Heart left ventricle (tissue), 16 donors: ENCODE results near the gene ELFN1. TPM values are rescaled to one million over a fixed set of nuclear protein-coding genes. Genes with fewer than 3 reads are reported as not detected.

Experiments used
- ATAC-seq, 4 donors: fragments of 200-7000 bp; cut with Tn5 transposase; one replicate each; pipeline ENCODE4 v1.9.1; 2020 to 2022; ENCODE audit warnings: moderate library complexity in 4 of 4, mild to moderate bottlenecking in 3 of 4, moderate number of reproducible peaks in 1 of 4
- DNase-seq, 5 donors: peaks; one replicate each; pipeline ENCODE4 v3.0.0-alpha.2; 2020
- H3K27ac ChIP-seq, 12 donors: fragments of 200-600 bp; sonication (generic) in 4 of 12; one replicate each; pipeline versions ENCODE4 v1.5.0 to v1.8.0; 2016 to 2022; ENCODE audit warnings: mild to moderate bottlenecking in 2 of 12
- H3K27me3 ChIP-seq, 9 donors: fragments of 200-600 bp; sonication (generic) in 2 of 9; one replicate each; pipeline versions ENCODE4 v1.5.1 to v1.8.0; 2016 to 2022; ENCODE audit warnings: mild to moderate bottlenecking in 3 of 9
- H3K36me3 ChIP-seq, 9 donors: fragments of 200-600 bp; sonication (generic) in 2 of 9; one replicate each; pipeline versions ENCODE4 v1.5.0 to v1.8.0; 2018 to 2022; ENCODE audit warnings: mild to moderate bottlenecking in 2 of 9
- H3K4me1 ChIP-seq, 12 donors: fragments of 200-600 bp; sonication (generic) in 4 of 12; one replicate each; pipeline versions ENCODE4 v1.5.0 to v1.8.0; 2016 to 2022; ENCODE audit warnings: mild to moderate bottlenecking in 3 of 12
- H3K4me3 ChIP-seq, 12 donors: fragments of 200-600 bp; sonication (generic) in 4 of 12; one replicate each; pipeline versions ENCODE4 v1.5.0 to v1.8.0; 2017 to 2022; ENCODE audit warnings: mild to moderate bottlenecking in 9 of 12, moderate library complexity in 4 of 12
- H3K9me3 ChIP-seq, 12 donors: fragments of 200-600 bp; sonication (generic) in 4 of 12; one replicate each; pipeline versions ENCODE4 v1.5.0 to v1.8.0; 2016 to 2022; ENCODE audit warnings: mild to moderate bottlenecking in 1 of 12
- CTCF ChIP-seq, 12 donors: fragments of 200-600 bp; sonication (generic) in 4 of 12; IDR thresholded peaks; one replicate each; pipeline versions ENCODE4 v1.5.0 to v1.8.0; 2018 to 2022; ENCODE audit warnings: antibody characterized with exemption in 12 of 12, mild to moderate bottlenecking in 5 of 12
- POLR2A ChIP-seq, 2 donors: fragments of 450-650 bp; IDR thresholded peaks; one replicate each; pipeline ENCODE4 v1.6.1; 2017; ENCODE audit warnings: antibody characterized with exemption in 2 of 2, mild to moderate bottlenecking in 2 of 2, moderate library complexity in 2 of 2
- WGBS, 4 donors: extraction: QIAGEN DNeasy Blood & Tissue Kit in 2 of 4; methylation state at CpG; one replicate each; pipeline versions ENCODE4 v1.1.5 to v1.1.7; 2013 to 2018; 5-methylcytosine and 5-hydroxymethylcytosine counted together
- intact Hi-C, 10 donors: fragments of 100-400 bp; cut with DNase I; formaldehyde crosslinking; loops; one replicate each; pipeline versions ENCODE4 v1.11.1 to v1.14.2; 2022
- polyA plus RNA-seq, 2 donors: library from polyadenylated mRNA; stranded (reverse); fragments of 200-250 nt; gene quantifications; one replicate each; pipeline ENCODE4 v1.2.3, GENCODE V29; 2013
- total RNA-seq, 9 donors: library from RNA; depleted of rRNA in 2 of 9; stranded (reverse); fragments of >200 nt in 2 of 9; fragmentation: NEBNext Ultra II Directional in 3 of 9; extraction: Animal tissue kit (Norgen Biotek cat#: 25700) in 3 of 9; gene quantifications; one replicate each; pipeline versions ENCODE4 v1.1.0 to v1.2.4, GENCODE V29; 2016 to 2023
- donor health status: ischemic (EF 13 %, LVEDD 7.1; RV severe dilation, severe dysfunction).
- donor health status: healthy with polysubstance abuse.
- donor health status: DM: no; HTN: yes; CAD: no.
- donor health status: DM: no; HTN: no; CAD: no.
- donor health status: ischemic (EF 25% LVEDD 6.9; RV normal size, moderate dysfunction).
- donor health status: ischemic (EF 25% LVEDD 5.7; RV mildly dilated, moderate dysfunction).
- donor health status: healthy.
- donor health status: DM: yes; HTN: yes; CAD: no.
- donor health status: ischemic (EF 35%, LVEDD 5.7; RV mildly dilated, moderate dysfunction).
- donor health status: nonischemic (EF 11% LVEDD 7.7; RV severe dilation, severe dysfunction).
- donor health status: DM: yes; HTN: yes; CAD: no.
- donor health status: PGD.
- donor health status: ischemic (EF 29% LVEDD 5.4; RV normal size, mild dysfunction).
- donor health status: nonischemic (EF 23%, LVEDD 6.1; RV moderate dilation, normal function).

Gene ELFN1
- total and polyA plus RNA-seq, 11 donors = 2.6 to 18.6 (median 6.6) TPM

- Histone ChIP-seq H3K27me3 (no peaks in the 10 kb centered on the region), H3K36me3 (peaks cover 0 to 7% (median 0%) of the 10 kb centered on the region in 9 donors), H3K27ac (peak overlapping the region in 11 of 12 donors; percentile 30 to 83 (median 58)), H3K4me1 (peaks cover 0 to 47% (median 15%) of the 10 kb centered on the region in 12 donors), H3K4me3 (no peak overlapping the region), H3K9me3 (peaks cover 0 to 16% (median 5%) of the 10 kb centered on the region in 12 donors)
- TF ChIP-seq POLR2A (IDR thresholded peaks at IDR 0.05) = no peak
- TF ChIP-seq CTCF (IDR thresholded peaks at IDR 0.05) = no peak
- intact Hi-C loops = no loop called here
- WGBS, 4 donors = 43 to 57% (median 54%) methylated on average over 20 to 33 of the region's 33 CpGs
- DNase-seq (peak; percentile 69 to 83 (median 76)), ATAC-seq (peak; percentile 77 to 89 (median 84))
These were observed 43.7 kb downstream of the ELFN1 start for GRCh38 chr7:1713502-1714484.

GRCh38 chr7:1714583-1715330 is 44.7 kb downstream of the ELFN1 start:
- DNase-seq (peak in 1 of 5 donors; percentile 10), ATAC-seq (no peak)
- intact Hi-C loops = no loop called here

GRCh38 chr7:1715331-1715625 is 45.2 kb downstream of the ELFN1 start:
- 89 to 98% (median 92%) methylated on average over 4 to 5 of the region's 5 CpGs for WGBS, 4 donors
- Histone ChIP-seq H3K27ac (no peak overlapping the region), H3K4me1 (peaks cover 0 to 58% (median 16%) of the 10 kb centered on the region in 12 donors), H3K4me3 (no peak overlapping the region), H3K27me3 (no peaks in the 10 kb centered on the region), H3K36me3 (no peaks in the 10 kb centered on the region), H3K9me3 (peaks cover 0 to 4% (median 0%) of the 10 kb centered on the region in 12 donors)
- no peak for TF ChIP-seq CTCF (IDR thresholded peaks at IDR 0.05)
- no peak for TF ChIP-seq POLR2A (IDR thresholded peaks at IDR 0.05)
- DNase-seq = peak in 1 of 5 donors; percentile 32
- intact Hi-C loops = no loop called here
- ATAC-seq = no peak

More at GRCh38 chr7:1714583-1715330, 44.7 kb downstream of the ELFN1 start:
- Histone ChIP-seq H3K9me3 (peaks cover 0 to 9% (median under 1%) of the 10 kb centered on the region in 12 donors), H3K36me3 (peaks cover 0 to under 1% (median 0%) of the 10 kb centered on the region in 9 donors), H3K27ac (peak overlapping the region in 4 of 12 donors; percentile 42 to 83 (median 58)), H3K4me1 (peaks cover 0 to 53% (median 15%) of the 10 kb centered on the region in 12 donors), H3K4me3 (no peak overlapping the region), H3K27me3 (no peaks in the 10 kb centered on the region)
- TF ChIP-seq CTCF (IDR thresholded peaks at IDR 0.05) = no peak
- TF ChIP-seq POLR2A (IDR thresholded peaks at IDR 0.05) = no peak
- WGBS, 4 donors = 91 to 95% (median 95%) methylated on average over 11 of the region's 11 CpGs

- Histone ChIP-seq H3K36me3 (no peaks in the 10 kb centered on the region), H3K27ac (no peak overlapping the region), H3K4me1 (peaks cover 0 to 62% (median 19%) of the 10 kb centered on the region in 12 donors), H3K27me3 (no peaks in the 10 kb centered on the region), H3K4me3 (no peak overlapping the region), H3K9me3 (peaks cover 0 to 3% (median 0%) of the 10 kb centered on the region in 12 donors)
- ATAC-seq (no peak), DNase-seq (no peak)
- intact Hi-C loops = no loop called here
- TF ChIP-seq CTCF (IDR thresholded peaks at IDR 0.05) (no peak), POLR2A (IDR thresholded peaks at IDR 0.05) (no peak)
- WGBS, 4 donors = 70 to 78% (median 77%) methylated on average over 6 of the region's 6 CpGs
These were observed 45.6 kb downstream of the ELFN1 start for GRCh38 chr7:1715671-1716074.
